ENCODE measurements around the gene PTPRQ. TPM values are rescaled to one million over a fixed set of nuclear protein-coding genes. Genes with fewer than 3 reads are reported as not detected.

Gene PTPRQ
- total and polyA plus RNA-seq, 2 of the 8 experiments (the other 6 are each of a cell fraction or from before 2014, with no cell fraction given) = not detected

- Histone ChIP-seq H4K5ac (ENCODE audit: insufficient read length, low read depth, low read length) (no peak overlapping the region), H3K4ac (replicated peaks; ENCODE audit: insufficient read length, low read depth, low read length) (no peak overlapping the region), H3K36me3 (ENCODE audit: control insufficient read depth in 2 of 4, insufficient read depth in 4 of 4, low read length in 3 of 4) (no peaks in the 10 kb centered on the region), H4K91ac (replicated peaks; ENCODE audit: insufficient read length, low read length) (no peak overlapping the region), H3K4me2 (ENCODE audit: insufficient read depth in 1 of 2, low read depth in 2 of 2, low read length in 2 of 2) (no peak overlapping the region), H3K4me3 (ENCODE audit: extremely low read depth in 1 of 4, insufficient read depth in 2 of 4, low read depth in 3 of 4, low read length in 4 of 4) (no peak overlapping the region), H4K8ac (ENCODE audit: extremely low read depth, insufficient read depth, low read length) (no peak overlapping the region), H3K23me2 (ENCODE audit: low read depth, low read length) (no peaks in the 10 kb centered on the region), H2BK15ac (ENCODE audit: low read length) (no peak overlapping the region), H3K79me2 (ENCODE audit: control insufficient read depth in 1 of 2, insufficient read depth in 2 of 2, low read length in 2 of 2) (no peaks in the 10 kb centered on the region), H2BK120ac (replicated peaks; ENCODE audit: low read depth, low read length) (no peak overlapping the region), H3K56ac (replicated peaks; ENCODE audit: insufficient read length, low read depth, low read length) (no peak overlapping the region), H3K23ac (ENCODE audit: insufficient read length) (no peak overlapping the region), H4K20me1 (replicated peaks in 1 of 2; ENCODE audit: control insufficient read depth in 1 of 2, insufficient read depth in 2 of 2, low read length in 2 of 2) (no peaks in the 10 kb centered on the region), H2BK20ac (ENCODE audit: low read length) (no peak overlapping the region), H2BK5ac (ENCODE audit: low read depth, low read length) (no peak overlapping the region), H3K14ac (ENCODE audit: insufficient read length) (no peak overlapping the region), H2AK5ac (ENCODE audit: low read depth, low read length) (no peak overlapping the region), H3K9me3 (ENCODE audit: insufficient read depth in 2 of 2, low read depth in 1 of 2, low read length in 1 of 2) (peaks cover 0 to 5% of the 10 kb centered on the region in 2 experiments; a peak in 1 of 4 replicates), H3K27me3 (replicated peaks in 1 of 4; ENCODE audit: control insufficient read depth in 3 of 4, extremely low read depth in 1 of 4, insufficient read depth in 3 of 4, low read length in 3 of 4) (no peaks in the 10 kb centered on the region), H3K18ac (ENCODE audit: extremely low read depth, low read length) (no peak overlapping the region), H2AFZ (ENCODE audit: low read length) (no peak overlapping the region), H3K9ac (replicated peaks in 1 of 4; ENCODE audit: extremely low read depth in 1 of 4, low read depth in 3 of 4, low read length in 3 of 4) (no peak overlapping the region), H3K27ac (ENCODE audit: low read depth, low read length) (no peak overlapping the region), H2BK12ac (ENCODE audit: low read depth, low read length) (no peak overlapping the region), H3K4me1 (replicated peaks in 1 of 4; ENCODE audit: control insufficient read depth in 3 of 4, insufficient read depth in 4 of 4, low read length in 3 of 4) (no peaks in the 10 kb centered on the region), H3K79me1 (ENCODE audit: low read depth, low read length) (no peaks in the 10 kb centered on the region)
- FAIRE-seq (no peak), DNase-seq (ENCODE audit: low read depth in 1 of 2, low spot score in 2 of 2) (no peak)
- ChIA-PET CTCF (ENCODE audit: partially characterized antibody) (interaction anchor here (1.1 to 1.6 kb wide), 3 partner anchors 10 to 48 kb away, joined by 3 to 4 read pairs (median 3); no protein-coding TSS in a partner anchor), POLR2A (ENCODE audit: partially characterized antibody) (no interaction called here)
- WGBS, 2 experiments (ENCODE audit: extremely low coverage in 1 of 2, insufficient coverage in 1 of 2, insufficient read length in 1 of 2, insufficient replicate concordance in 2 of 2, low coverage in 1 of 2, low lambda C conversion rate in 2 of 2, missing lambda C conversion rate in 1 of 2) = 88% methylated on average over 4 of the region's 4 CpGs; no CpG with 5 or more reads in 1 of the 2 experiments
- TF ChIP-seq SUZ12 (IDR thresholded peaks at IDR 0.05; ENCODE audit: low read length) (no peak), USF2 (IDR thresholded peaks at IDR 0.05; ENCODE audit: low read length) (no peak), BCL11A (IDR thresholded peaks at IDR 0.05; ENCODE audit: low read depth in 2 of 2, low read length in 2 of 2) (no peak), RXRA (IDR thresholded peaks at IDR 0.05; ENCODE audit: insufficient read depth, low read depth, low read length) (no peak), POU5F1 (IDR thresholded peaks at IDR 0.05; ENCODE audit: low read depth, low read length) (no peak), SIRT6 (IDR thresholded peaks at IDR 0.05; ENCODE audit: low read length) (no peak), HDAC2 (IDR thresholded peaks at IDR 0.05; ENCODE audit: borderline replicate concordance in 1 of 2, low read depth in 2 of 2, low read length in 2 of 2) (no peak), GTF2F1 (IDR thresholded peaks at IDR 0.05; ENCODE audit: borderline replicate concordance, low read depth, low read length) (no peak), CTBP2 (IDR thresholded peaks at IDR 0.05; ENCODE audit: borderline replicate concordance, insufficient read depth, insufficient read length, low read length) (no peak), SP4 (IDR thresholded peaks at IDR 0.05; ENCODE audit: low read length) (no peak), KDM4A (IDR thresholded peaks at IDR 0.05; ENCODE audit: low read depth, low read length, severe bottlenecking) (no peak), TCF12 (IDR thresholded peaks at IDR 0.05; ENCODE audit: low read depth, low read length) (no peak), SP1 (IDR thresholded peaks at IDR 0.05; ENCODE audit: low read depth, low read length) (no peak), SP2 (IDR thresholded peaks at IDR 0.05; ENCODE audit: low read length) (no peak)
These were observed 16.9 kb downstream of the PTPRQ start for GRCh38 chr12:80460972-80461371.

Measured in H1 (cell line).